K562 (cell line): Measurements from ENCODE around the gene GET4.

ENCODE experiments used
- CREM ChIP-seq: IDR thresholded peaks from 2 replicates; pipeline ENCODE4 v1.6.1; 2014; ENCODE audit warnings: antibody characterized with exemption, low read depth
- CTCF ChIP-seq, 3 experiments: IDR thresholded peaks in 2 of 3; conservative IDR thresholded peaks in 1 of 3; 2 replicates each; pipeline ENCODE4 v1.5.1; 2011 to 2012; ENCODE audit warnings: low read length in 3 of 3, mild to moderate bottlenecking in 3 of 3, control low read depth in 2 of 3, improper control_type of control experiment in 1 of 3, inconsistent platforms in 1 of 3, low read depth in 1 of 3, mixed read lengths in 1 of 3, moderate library complexity in 1 of 3; ENCODE audit not compliant: insufficient read depth in 2 of 3
- MAX ChIP-seq: sonication (generic); formaldehyde crosslinking; IDR thresholded peaks from 2 replicates; pipeline ENCODE4 v1.9.0; 2022; ENCODE audit warnings: mild to moderate bottlenecking, missing genetic modification reagents
- PCBP1 ChIP-seq: fragments of 200-400 bp; formaldehyde crosslinking; IDR thresholded peaks from 2 replicates; pipeline ENCODE4 v1.6.1; 2018; ENCODE audit warnings: mild to moderate bottlenecking, low read depth, low read length; ENCODE audit not compliant: poor library complexity, severe bottlenecking
- PTBP1 ChIP-seq: fragments of 200-400 bp; formaldehyde crosslinking; IDR thresholded peaks from 2 replicates; pipeline ENCODE4 v1.6.1; 2017; ENCODE audit warnings: low read depth, low read length
- REST ChIP-seq, 2 experiments: fragments of 450-650 bp; formaldehyde crosslinking in 1 of 2; IDR thresholded peaks; 2 replicates each; pipeline versions ENCODE4 v1.4.0 to v1.6.1; 2014 to 2020; ENCODE audit warnings: mild to moderate bottlenecking in 2 of 2, borderline replicate concordance in 1 of 2, low read depth in 1 of 2
- TCF7L2 ChIP-seq: fragments of 150-350 bp; IDR thresholded peaks from 2 replicates; pipeline ENCODE4 v1.6.1; 2016; ENCODE audit warnings: low read depth, mild to moderate bottlenecking, low read length, moderate library complexity
- ZNF584 ChIP-seq: fragments of 200-800 bp; sonication (Bioruptor generic); IDR thresholded peaks from 2 replicates; pipeline ENCODE4 v1.6.1; 2016; ENCODE audit warnings: low read depth, mild to moderate bottlenecking, missing genetic modification characterization, missing compliant biosample characterization

GRCh38 chr7:853366-854117 lies 22.8 kb upstream of the GET4 start:
- TF ChIP-seq MAX: no peak
- TF ChIP-seq PCBP1: no peak
- TF ChIP-seq TCF7L2: no peak
- TF ChIP-seq CREM: no peak
- TF ChIP-seq ZNF584: no peak
- no peak for TF ChIP-seq PTBP1
- TF ChIP-seq CTCF (IDR thresholded peaks at IDR 0.05 in 2 of 3, conservative IDR thresholded peaks at IDR 0.05 in 1 of 3; ENCODE audit: insufficient read depth in 2 of 3, low read depth in 1 of 3, low read length in 3 of 3): no peak
- no peak for TF ChIP-seq REST (IDR thresholded peaks at IDR 0.05; ENCODE audit: borderline replicate concordance)
- no peak for TF ChIP-seq REST (CRISPR knock-in tag; IDR thresholded peaks at IDR 0.05; ENCODE audit: low read depth)
